DMS153 treated with DMSO at 0.1 percent for 48 hours (cell line): ENCODE data around the gene FAM171A2.
"Not testable (repeated sequence)": the region's sequence is repeated elsewhere in the genome, so short reads cannot be mapped to it uniquely, and the experiment has no call there.

ENCODE experiments used
- DNase-seq: peaks from one replicate; lab custom pipeline; 2025; ENCODE audit not compliant: unreplicated experiment; lab: John Stamatoyannopoulos, UW

The FAM171A2 gene

DNA sequence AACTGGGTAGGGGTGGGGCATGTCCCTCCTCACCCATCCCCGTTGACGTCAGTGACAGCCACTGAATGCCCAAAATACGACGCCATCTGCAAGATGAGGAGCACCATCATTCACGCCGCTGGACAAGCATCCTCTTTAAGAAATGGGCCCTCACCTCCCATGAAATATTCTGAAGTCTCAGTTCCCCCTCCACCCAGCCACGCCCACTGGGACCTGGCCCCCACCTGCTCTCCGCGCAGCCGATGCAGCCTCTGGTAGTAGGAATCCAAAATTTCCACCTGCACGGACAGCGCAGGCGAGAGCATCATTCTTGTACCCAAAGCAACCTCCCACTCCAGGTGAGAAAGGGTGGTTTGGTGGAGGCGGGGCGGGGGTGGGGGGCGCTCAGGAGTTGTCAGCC lies 20.2 kb upstream of the FAM171A2 start:
- DNase-seq = no peak

DNA sequence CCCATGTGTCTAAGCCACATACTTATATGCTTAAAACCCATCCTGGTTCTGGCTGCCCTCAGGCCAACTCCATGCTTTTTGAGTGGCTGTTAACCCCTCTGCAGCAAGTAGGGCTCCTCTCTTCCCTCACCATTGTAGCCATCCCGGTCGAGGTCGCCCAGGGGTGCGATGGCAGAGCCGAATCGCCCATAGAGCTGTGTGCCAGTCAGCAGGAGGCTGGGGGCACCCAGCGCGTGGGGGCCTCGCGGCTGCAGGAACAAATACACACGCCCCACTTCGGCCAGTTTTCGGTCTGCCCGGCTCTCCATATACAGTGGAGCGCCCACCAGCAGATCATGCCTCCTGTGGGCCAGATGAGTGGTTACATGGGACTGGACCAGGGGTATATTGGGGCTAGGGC lies 19.7 kb upstream of the FAM171A2 start:
- no peak for DNase-seq

DNA sequence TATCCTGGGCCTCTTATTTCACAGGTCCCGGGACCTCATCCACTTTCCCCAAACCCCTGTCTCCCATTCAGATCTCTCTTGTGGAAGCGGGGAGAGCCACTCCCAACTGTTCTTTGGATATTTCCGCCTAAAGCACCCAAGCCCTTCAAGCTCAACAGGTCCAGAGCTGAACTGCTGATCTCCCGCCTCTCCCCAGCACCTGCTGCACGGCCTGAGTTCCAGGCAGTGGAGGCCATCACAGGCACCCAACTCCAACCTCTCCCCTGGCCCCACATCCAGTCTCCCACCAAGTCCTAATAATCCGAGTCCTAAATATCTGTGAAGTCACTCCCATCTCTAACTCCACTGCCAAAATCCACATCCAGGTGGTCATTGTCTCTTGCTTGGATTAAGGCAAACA lies 19.3 kb upstream of the FAM171A2 start:
- no peak for DNase-seq

DNA sequence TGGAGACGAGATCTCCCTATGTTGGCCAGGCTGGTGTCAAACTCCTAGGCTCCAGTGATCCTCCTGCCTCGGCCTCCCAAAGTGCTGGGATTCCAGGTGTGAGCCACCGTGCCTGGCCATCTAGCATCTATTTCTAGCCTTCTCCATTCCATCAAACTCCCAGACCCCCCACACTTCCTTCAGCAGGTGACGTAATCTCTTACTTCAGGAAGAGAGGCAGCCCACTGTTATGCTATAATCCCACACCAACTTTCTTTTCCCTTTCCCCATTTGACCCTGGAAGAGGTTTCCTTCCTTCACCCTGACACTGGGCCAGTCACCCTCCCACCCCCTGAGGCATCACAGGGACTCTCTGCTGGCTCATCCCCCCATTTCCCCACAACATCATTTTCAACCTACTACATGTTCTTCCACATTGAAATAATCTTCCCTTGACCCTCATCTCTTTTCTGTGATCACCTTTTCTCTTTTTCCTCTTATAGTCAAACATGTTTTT lies 18.2 kb upstream of the FAM171A2 start:
- DNase-seq = no peak

DNA sequence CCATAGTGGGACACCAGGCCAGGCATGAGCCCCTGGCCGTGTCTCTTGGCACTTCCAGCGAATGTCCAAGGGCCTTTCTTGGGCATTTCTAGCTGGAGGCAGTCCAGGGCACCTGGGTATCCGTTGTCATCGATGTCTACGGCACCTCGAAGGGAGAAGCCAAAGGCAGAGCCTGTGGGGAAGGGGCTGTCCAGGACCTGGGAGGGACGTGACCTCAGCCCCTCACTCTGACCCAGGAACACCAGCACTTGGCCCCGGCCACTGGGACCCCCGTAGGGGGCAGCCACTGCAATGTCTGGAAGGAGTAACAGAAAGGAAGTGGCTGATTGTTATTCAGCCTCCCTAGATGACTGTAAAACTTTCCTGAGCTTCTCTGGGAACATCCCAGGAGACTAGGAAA lies 17.1 kb upstream of the FAM171A2 start:
- DNase-seq = no peak

DNA sequence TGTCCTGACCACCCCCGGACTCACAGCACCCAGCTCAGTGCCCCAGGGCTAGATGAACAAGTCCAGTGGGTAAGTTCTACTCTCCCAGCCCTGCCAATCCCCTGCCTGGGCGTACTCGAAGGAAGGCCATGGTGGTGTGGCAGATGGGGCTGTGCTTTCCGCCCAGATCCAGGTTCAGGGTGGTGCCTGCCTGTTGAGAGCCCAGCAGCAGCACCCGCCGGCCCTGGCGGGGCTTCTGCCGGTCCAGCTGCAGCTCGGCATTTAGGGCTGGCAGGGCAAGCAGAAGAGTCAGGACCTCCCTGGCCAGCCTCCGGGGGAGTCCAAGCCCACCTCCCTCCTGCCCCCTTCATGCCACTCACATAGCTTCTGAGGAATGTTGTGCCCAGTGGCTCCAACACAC lies 16.2 kb upstream of the FAM171A2 start:
- no peak for DNase-seq

DNA sequence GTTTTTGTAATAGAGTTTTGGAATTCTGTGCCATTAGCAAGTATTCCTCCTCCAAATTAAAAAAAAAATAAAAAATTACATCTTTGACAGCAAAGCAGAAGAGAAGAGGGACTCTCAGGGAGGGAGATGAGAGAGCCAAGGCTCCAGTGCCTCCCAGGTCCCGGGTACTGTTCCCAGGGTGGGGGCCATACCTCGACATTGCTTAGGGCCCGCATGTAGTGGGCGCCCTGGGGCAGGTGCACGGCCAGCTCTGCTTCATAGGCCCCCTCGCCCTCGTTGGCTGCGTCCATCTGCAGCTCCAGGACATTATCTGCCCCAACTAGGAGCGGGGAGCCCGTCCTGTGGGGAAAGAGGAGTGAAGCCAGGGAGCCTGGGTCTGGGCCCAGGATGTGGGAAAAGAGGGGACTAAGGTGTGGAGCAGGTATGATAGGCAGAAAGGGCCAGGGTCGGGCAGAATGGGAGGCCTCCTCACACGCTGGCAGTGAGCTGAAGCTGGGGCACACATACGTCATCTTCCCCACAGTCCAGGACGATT lies 14.6 kb upstream of the FAM171A2 start:
- no peak for DNase-seq

DNA sequence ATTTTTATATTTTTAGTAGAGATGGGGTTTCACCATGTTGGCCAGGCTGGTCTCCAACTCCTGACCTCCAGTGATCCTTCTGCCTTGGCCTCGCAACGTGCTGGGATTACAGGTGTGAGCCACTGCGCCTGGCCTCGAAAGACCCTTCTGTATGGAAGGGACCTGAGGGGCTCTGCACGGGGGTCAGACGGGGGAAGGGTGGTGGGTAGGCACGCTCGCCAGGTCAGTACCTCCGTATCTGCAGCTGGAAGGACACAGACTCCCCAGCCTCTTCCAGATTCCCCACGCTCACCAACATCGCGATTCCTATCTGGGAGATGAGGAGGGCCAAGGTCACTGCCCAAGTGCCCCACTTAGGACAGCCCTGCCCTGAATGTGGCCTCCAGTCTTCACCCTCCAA lies 13.1 kb upstream of the FAM171A2 start:
- DNase-seq = no peak

DNA sequence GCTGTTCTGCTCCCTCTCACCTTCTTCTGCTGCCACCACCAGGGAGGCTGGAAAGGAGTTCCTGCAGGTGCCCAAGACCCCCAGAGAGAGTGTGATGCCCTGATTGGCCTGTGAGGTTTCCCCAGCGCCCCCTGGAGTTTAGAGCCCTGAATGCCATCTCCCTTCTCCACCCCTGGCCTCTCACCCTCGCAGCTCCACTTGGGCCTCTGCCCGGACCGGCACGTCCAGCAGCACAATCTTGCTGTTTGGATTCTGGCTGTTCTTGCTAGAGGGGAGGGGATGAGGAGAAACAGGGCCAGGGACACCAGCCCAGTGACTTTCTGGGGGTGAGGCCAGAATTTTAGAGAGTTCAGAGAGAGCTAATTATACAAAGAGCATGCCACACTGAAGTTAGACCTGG lies 12.5 kb upstream of the FAM171A2 start:
- DNase-seq = no peak

DNA sequence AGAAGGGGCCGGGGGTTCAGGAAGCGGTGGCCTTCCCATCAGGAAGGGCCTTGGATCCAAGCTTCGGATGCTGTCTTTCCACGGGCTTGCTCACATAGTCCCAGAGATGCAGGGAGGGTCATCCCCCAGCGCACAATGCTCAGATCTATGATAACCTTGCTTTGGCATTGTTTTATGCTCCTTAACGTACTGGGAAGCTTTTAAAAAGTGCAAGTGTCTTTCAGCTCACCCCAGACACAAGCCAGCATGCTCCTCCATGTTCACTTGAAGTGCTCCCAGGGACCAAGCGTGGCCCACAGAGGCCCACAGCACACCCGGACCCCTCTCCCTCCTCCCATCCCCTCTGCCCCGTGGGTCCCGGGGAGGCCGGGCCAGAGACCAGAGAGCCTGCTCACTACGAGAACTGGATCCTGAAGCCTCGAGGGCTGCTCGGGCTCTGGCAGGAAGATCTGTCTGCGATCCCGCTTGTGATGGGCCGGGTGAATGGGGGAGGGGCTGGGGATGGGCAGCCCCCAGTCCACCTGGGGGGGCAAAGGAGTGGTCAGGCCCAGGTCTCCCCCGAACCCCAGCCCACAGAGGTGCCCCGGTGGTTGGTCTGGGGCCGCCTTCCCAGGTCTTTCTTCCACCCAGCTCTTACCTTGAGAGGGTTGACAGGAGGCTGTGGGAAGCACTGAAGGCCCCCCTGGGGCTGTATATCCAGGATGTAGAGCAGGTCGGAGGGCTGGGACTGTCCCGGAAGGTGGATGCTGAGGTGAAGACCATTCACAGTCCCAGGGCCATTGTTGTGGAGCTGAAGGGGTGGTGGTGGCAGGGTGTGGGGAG lies 11.8 kb upstream of the FAM171A2 start:
- DNase-seq = no peak

DNA sequence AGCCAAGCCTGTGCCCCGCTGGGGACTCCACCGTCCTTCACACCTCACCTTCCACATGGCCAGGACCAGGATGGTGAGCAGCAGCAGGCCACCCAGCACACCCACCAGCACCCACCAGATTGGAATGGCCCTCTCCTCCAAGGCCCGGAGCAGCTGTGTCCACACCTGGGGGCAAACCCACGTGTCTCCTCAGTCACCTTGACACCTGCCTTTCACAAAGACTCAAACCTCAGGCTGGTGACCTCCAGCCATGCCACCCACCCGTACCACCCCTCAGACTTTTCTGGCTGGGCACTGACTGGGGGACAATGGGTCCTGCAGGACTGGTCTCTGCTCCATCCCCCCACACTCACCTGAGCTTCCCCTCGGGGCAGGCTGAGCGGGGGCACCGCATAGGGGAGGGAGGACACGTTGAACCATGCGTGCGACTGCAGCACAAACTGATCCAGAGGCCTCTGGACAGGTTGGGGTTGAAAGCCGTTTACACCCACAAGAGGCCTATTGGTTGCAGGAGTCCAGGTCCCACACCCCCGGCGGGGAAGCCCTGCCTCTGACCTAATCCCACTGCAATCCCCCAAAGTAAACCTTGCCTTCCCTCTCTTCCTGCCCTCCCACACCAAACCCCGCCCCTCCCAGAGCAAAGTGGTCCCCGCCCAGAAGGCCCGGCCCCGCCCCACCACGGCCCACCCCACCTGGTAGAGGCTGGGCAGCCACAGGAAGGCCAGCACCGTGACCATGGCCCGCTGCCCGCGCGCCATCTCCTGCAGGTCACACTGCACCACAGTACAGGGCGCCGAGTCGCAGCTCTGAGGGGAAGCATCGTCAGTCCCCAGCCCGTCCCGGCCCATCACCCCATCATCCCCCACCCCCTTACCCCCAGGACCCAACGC lies 10.9 kb upstream of the FAM171A2 start:
- no peak for DNase-seq

DNA sequence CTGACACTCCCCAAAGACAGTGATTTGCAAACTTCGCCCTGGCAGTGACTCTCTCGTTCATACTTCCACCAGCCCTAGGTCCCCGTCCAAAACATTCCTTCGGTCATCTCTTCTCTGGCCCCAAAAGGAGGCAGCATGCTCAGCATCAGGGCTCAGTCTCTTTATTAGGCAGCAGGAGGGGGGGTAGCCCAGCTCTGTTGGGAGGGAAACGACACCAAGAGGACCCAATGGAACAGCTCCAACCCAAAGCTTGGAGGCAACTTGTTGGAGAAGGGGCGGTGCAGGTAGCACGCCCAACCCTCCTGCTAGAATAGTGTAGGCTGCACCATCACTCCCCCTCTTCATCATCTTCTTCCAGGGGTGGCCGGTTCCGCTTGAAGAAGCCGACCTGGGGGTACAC lies 8.4 kb upstream of the FAM171A2 start:
- no peak for DNase-seq

DNA sequence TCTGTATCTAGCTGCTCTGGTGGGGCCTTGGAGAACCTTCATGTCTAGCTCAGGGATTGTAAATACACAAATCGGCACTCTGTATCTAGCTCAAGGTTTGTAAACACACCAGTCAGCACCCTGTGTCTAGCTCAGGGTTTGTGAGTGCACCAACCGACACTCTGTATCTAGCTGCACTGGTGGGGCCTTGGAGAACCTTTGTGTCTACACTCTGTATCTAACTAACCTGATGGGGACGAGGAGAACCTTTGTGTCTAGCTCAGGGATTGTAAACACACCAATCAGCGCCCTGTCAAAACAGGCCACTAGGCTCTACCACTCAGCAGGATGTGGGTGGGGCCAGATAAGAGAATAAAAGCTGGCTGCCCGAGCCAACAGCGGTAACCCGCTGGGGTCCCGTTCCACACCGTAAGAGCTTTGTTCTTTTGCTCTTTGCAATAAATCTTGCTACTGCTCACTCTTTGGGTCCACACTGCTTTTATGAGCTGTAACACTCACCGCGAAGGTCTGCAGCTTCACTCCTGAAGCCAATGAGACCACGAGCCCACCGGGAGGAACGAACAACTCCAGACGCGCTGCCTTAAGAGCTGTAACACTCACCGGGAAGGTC lies 5.9 kb upstream of the FAM171A2 start:
- DNase-seq = not testable (repeated sequence)

DNA sequence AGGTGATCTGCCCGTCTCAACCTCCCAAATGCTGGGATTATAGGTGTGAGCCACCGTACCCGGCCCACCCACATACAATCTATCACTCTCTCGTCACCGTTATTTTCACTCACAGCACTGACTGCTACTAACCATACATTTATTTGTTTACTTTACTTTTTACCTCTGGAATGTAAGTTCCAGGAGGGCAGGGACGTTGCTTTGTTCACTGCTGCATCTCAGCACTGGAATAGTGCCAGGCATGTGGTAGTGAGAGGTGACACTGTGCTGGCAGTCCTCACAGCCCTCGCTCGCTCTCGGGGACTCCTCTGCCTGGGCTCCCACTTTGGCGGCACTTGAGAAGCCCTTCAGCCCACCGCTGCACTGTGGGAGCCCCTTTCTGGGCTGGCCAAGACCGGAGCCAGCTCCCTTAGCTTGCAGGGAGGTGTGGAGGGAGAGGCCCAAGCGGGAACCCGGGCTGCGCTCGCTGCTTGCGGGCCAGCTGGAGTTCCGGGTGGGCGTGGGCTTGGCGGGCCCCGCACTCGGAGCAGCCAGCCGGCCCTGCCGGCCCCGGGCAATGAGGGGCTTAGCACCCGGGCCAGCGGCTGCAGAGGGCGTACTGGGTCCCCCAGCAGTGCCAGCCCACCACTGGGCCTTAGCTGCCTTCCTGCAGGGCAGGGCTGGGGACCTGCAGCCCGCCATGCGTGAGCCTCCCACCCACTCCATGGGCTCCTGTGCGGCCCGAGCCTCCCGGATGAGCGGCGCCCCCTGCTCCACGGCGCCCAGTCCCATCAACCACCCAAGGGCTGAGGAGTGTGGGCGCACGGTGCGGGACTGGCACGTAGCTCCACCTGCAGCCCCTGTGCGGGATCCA lies 5.0 kb upstream of the FAM171A2 start:
- not testable (repeated sequence) for DNase-seq

DNA sequence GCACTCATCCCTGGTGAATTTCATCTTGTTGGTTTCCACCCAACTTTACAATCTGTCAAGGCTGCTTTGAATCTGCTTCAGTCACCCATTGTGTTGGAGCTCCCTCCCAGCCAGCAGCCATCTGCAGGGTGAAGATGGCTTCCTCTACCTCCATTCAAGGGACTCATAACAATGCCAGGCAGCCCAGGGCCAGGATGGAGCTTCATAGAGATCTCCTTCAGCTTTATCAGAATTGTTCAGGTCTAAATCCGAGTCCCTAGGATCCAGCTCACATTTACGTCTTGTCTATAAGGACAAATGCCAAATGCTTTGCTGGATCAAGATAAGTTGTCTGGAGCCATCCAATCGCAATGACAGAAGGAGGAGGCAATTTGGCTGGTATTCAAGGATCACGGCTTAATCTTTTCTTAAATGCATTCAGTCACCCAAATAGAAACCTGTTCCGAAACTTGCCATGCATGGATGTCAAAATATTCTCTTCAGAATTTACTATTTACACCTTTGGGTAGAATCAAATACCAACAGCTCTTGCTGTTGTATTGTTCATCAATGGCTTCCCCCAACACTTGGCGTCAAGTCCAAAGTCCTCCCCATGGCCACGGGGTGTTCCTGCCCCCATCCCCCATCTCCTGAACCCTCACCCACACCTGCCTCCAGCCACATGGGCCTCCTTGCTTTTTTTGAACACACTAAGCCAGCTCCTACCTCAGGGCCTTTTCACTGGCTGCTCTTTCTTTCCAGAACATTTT lies 3.8 kb upstream of the FAM171A2 start:
- DNase-seq = no peak

DNA sequence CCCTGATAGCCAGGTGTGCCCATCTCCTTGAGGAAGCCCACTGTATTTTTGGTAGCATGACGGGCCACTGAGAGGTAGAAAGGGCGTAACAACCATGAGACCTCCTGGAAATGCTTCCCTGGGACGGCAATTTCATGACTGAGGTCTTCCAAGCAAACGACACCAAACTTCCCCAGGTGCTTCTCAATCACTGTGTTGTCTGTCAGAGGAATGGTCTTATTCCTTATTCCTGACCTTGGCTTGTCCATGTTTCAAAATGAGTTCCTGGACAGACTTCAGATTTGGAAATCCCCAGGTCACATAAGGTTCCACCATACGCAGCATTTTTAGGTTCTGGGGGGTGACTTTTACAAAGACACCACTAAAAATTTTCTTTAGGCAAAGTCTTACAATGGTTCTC lies 1.4 kb upstream of the FAM171A2 start:
- DNase-seq = not testable (repeated sequence)

DNA sequence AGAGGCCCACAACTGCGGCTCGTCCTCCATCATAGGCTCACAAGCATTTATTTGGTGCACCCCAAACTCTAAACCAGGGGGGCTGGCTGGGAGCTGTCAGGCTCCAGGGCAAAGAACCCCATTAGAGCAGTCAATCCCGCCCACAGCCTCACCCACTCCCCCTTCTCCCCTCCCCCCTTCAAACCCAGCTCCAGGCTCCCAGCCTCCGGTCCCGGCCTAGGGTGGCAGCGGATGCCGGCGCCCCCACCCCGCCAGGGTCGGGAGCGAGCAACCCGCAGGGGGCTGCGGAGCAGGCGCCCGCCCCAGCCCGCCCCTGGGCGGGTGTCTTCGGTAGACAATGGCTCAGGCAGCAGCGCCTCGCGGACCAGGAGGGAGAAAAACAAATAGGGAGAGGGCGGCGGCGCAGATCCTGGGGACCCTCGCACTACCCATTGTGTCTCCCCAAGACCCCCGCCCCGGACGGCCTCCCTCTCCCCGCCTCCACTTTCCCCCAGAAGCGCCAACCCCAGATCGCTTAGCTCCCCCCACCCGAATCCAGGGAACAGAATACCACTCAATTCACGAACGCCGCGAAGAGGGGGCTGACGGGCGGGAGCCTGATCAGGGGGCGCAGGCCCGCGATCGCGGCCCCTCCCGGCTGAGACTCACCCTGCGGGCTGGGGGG lies 572 bp downstream of the FAM171A2 start:
- no peak for DNase-seq

DNA sequence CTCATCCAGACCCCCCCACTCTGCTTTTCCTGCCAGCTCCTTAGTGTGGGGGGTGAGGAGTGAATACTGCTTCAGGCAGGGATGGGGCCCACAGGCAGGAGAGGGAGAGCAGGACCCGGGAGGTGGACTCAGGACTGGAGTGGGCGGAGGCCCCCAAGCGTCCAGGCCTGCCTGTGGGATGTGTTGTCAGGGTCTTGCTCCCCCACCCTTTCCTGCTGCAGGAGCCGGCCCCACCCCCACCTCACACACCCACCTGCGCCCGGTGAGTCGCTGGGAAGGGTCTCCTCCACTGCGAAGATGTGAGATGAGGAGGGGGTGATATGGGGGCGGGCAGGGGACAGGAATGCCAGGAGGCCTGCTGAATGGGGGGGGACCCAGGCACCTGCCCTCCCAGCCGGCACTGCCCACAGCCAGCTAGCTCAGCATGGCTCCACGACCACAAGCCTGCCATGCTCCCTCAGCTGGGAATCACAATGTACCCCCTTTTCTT lies 1.1 kb downstream of the FAM171A2 start:
- DNase-seq = no peak
